DND-41 (cell line): ENCODE results near the gene PFKFB3.

Experiments used
- EZH2 ChIP-seq: IDR thresholded peaks from 3 replicates; pipeline ENCODE4 v1.6.1; 2012; ENCODE audit warnings: borderline replicate concordance, low read depth, mild to moderate bottlenecking, moderate library complexity, low read length, inconsistent platforms; ENCODE audit not compliant: severe bottlenecking
- TF ChIP-seq, protein P1 (sequence below): IDR thresholded peaks from 2 replicates; pipeline ENCODE4 v1.5.1; 2012; ENCODE audit warnings: borderline replicate concordance, low read length, moderate library complexity, mild to moderate bottlenecking; ENCODE audit not compliant: poor library complexity, severe bottlenecking; ENCODE audit errors: extremely low read depth

DNA sequence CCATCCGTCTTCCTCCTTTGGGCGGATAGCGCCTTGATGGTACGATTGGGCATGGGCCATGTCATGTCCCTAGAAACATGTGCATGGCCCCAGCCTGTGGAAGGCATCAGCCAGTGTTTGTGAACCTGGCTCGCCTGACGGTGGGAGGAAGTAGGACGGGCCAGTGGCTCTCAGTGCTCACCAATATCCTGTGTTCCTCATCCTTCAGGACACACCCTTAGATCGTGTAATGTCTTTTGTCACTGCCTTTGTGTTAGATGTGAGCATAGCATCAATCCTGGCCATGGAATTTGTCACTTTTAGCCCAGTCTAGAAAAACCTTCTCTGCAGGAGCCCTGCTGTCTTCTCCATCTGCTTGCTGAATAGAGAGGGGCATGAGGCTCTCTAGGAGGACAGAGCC, 77.6 kb downstream of the PFKFB3 start:
- TF ChIP-seq, protein P1, sequence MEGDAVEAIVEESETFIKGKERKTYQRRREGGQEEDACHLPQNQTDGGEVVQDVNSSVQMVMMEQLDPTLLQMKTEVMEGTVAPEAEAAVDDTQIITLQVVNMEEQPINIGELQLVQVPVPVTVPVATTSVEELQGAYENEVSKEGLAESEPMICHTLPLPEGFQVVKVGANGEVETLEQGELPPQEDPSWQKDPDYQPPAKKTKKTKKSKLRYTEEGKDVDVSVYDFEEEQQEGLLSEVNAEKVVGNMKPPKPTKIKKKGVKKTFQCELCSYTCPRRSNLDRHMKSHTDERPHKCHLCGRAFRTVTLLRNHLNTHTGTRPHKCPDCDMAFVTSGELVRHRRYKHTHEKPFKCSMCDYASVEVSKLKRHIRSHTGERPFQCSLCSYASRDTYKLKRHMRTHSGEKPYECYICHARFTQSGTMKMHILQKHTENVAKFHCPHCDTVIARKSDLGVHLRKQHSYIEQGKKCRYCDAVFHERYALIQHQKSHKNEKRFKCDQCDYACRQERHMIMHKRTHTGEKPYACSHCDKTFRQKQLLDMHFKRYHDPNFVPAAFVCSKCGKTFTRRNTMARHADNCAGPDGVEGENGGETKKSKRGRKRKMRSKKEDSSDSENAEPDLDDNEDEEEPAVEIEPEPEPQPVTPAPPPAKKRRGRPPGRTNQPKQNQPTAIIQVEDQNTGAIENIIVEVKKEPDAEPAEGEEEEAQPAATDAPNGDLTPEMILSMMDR: no peak
- no peak for TF ChIP-seq EZH2
